Testis (tissue), 3 donors: ENCODE measurements around the gene CUL4B. TPM values are rescaled to one million over a fixed set of nuclear protein-coding genes. Genes with fewer than 3 reads are reported as not detected.
"Not testable (repeated sequence)": the region's sequence is repeated elsewhere in the genome, so short reads cannot be mapped to it uniquely, and the experiment has no call there.

Experiments used
- DNase-seq: peaks from one replicate; pipeline ENCODE4 v3.0.0-alpha.2; 2019
- H3K27ac ChIP-seq, 2 donors: fragments of 200-600 bp; sonication (generic); one replicate each; pipeline ENCODE4 v1.5.1; 2019
- H3K27me3 ChIP-seq: fragments of 200-600 bp; sonication (generic); one replicate; pipeline ENCODE4 v1.5.1; 2019
- H3K36me3 ChIP-seq: fragments of 200-600 bp; sonication (generic); one replicate; pipeline ENCODE4 v1.5.1; 2017; ENCODE audit warnings: low read depth; ENCODE audit errors: missing control alignments
- H3K4me1 ChIP-seq: fragments of 200-600 bp; sonication (generic); one replicate; pipeline ENCODE4 v1.5.1; 2019
- H3K4me3 ChIP-seq, 2 donors: fragments of 200-600 bp; sonication (generic); one replicate each; pipeline ENCODE4 v1.5.1; 2017 to 2019
- H3K9me3 ChIP-seq: fragments of 200-600 bp; sonication (generic); one replicate; pipeline ENCODE4 v1.5.1; 2017
- POLR2A ChIP-seq: fragments of 450-650 bp; IDR thresholded peaks from one replicate; pipeline ENCODE4 v1.6.1; 2017; ENCODE audit warnings: antibody characterized with exemption, mild to moderate bottlenecking, moderate library complexity
- WGBS, 2 donors: methylation state at CpG; one replicate each; pipeline ENCODE4 v1.1.5; 2018; 5-methylcytosine and 5-hydroxymethylcytosine counted together
- intact Hi-C: fragments of 100-400 bp; cut with DNase I; formaldehyde crosslinking; loops from one replicate; pipeline ENCODE4 v1.15.1; 2023; ENCODE audit warnings: low total_unique reads
- polyA plus RNA-seq: library from polyadenylated mRNA; stranded (reverse); fragments of 350-450 nt; fragmentation: Illumina TruSeq; extraction: RNeasy Lipid Tissue Mini Kit (QIAGEN cat#74804); gene quantifications from one replicate; pipeline ENCODE4 v1.2.3, GENCODE V29; 2014; ENCODE audit warnings: low read depth, low replicate concordance; ENCODE audit not compliant: insufficient read depth
- total RNA-seq, 2 donors: library from RNA; depleted of rRNA; stranded (reverse); fragments of >200 nt; gene quantifications; one replicate each; pipeline ENCODE4 v1.2.3, GENCODE V29; 2016
- TF ChIP-seq, protein P1 (sequence below), 3 experiments: fragments of 450-650 bp in 2 of 3; fragments of 200-600 bp in 1 of 3; sonication (generic) in 1 of 3; IDR thresholded peaks; one replicate each; pipeline ENCODE4 v1.5.1; 2016 to 2019; ENCODE audit warnings: antibody characterized with exemption in 3 of 3, mild to moderate bottlenecking in 2 of 3, moderate library complexity in 1 of 3

Gene CUL4B
- total and polyA plus RNA-seq, 3 donors from 2014 or later: 62.0 to 123 (median 111) TPM

DNA sequence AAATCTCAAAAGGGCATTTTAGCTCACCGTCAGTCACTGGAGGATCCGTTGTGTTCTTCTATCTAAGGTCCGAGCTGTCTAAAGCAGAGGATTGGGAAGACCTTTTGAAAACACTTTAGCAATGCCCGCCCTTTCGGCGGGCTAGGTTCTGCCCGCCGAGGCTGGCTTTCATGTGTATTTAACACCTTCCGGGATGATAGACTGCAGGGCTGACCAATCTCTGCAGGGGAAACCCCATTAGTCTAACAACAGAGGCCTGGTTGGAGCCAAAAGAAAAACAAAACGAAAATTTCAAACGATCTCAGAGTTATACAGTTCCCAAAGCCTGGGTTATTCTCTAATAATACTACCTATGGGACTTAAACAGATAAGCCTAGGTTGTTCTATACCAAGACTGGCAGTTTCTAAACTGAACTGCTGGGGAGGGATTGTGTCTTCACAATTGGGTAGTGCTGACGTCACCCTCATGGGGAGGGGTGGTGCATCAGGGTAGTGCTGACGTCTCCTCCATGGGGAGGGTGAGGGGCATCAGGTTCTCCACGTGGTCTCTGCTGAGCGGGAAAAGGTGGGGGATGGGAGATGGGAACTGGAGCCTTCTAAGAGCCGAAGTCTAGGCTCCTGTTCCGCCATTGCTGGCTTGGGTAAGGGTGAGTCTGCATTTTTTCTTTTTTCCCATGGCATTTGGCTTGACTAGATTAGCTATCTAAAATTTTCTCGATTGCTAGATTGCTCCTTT is 14.8 kb upstream of the CUL4B start:
- WGBS, 2 donors: 75 to 80% methylated on average over 14 to 18 of the region's 18 CpGs
- TF ChIP-seq POLR2A: no peak
- TF ChIP-seq, protein P1, sequence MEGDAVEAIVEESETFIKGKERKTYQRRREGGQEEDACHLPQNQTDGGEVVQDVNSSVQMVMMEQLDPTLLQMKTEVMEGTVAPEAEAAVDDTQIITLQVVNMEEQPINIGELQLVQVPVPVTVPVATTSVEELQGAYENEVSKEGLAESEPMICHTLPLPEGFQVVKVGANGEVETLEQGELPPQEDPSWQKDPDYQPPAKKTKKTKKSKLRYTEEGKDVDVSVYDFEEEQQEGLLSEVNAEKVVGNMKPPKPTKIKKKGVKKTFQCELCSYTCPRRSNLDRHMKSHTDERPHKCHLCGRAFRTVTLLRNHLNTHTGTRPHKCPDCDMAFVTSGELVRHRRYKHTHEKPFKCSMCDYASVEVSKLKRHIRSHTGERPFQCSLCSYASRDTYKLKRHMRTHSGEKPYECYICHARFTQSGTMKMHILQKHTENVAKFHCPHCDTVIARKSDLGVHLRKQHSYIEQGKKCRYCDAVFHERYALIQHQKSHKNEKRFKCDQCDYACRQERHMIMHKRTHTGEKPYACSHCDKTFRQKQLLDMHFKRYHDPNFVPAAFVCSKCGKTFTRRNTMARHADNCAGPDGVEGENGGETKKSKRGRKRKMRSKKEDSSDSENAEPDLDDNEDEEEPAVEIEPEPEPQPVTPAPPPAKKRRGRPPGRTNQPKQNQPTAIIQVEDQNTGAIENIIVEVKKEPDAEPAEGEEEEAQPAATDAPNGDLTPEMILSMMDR (IDR thresholded peaks at IDR 0.05): no peak
- H3K9me3 ChIP-seq: no peaks in the 10 kb centered on the region
- no peak overlapping the region for H3K4me3 ChIP-seq
- peak; percentile 17 for DNase-seq
- no peaks in the 10 kb centered on the region for H3K27me3 ChIP-seq
- H3K4me1 ChIP-seq: no peaks in the 10 kb centered on the region
- no peaks in the 10 kb centered on the region for H3K36me3 ChIP-seq
- no peak overlapping the region for H3K27ac ChIP-seq
- intact Hi-C loops: no loop called here

DNA sequence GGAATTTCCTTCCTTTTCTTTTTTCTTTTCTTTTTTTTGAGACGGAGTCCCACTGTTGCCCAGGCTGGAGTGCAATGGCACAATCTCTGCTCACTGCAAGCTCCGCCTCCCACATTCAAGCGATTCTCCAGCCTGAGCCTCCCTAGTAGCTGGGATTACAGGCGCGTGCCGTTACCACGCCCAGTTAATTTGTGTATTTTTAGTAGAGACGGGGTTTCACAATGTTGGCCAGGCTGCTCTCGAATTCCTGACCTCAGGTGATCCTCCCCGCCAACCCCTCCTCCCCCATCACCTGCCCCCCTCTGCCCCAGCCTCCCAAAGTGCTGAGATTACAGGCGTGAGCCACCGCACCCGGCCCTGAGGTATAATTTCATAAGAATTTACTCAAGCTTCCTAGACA is 13.0 kb upstream of the CUL4B start:
- 40 to 80% methylated on average over 10 to 13 of the region's 13 CpGs for WGBS, 2 donors
- H3K27ac ChIP-seq, intact Hi-C loops: not testable (repeated sequence)

DNA sequence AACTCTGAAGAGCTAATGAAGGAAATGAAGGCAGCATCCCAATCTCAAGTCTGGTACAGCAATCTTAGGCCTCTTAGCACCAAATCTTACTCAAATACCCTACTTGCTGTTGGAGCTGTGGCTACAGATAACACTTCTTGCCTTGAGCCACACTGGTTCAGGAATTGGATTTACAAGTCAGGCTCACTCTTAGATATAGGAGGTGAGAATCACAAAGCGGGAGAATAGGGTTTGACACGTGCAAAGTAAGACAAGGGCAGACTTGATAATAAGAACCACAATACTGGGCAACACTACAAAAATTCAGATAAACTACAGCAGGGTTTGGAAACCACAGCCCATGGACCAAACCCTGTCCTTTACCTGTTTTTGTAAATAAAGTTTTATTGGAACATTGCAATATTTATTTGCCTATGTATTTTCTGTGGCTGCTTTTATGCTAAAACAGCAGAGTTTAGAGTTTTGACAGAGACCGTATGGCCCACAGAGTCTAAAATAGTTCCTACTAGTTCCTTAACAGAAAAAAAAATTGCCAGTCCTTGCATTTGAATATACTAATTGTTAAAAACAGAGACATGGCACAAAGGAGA is 9.3 kb upstream of the CUL4B start:
- TF ChIP-seq POLR2A: no peak
- TF ChIP-seq, protein P1 (IDR thresholded peaks at IDR 0.05): no peak
- DNase-seq: no peak
- 87 to 90% methylated on average over 3 of the region's 3 CpGs for WGBS, 2 donors

More for the DNA sequence above, 13.0 kb upstream of the CUL4B start:
- H3K4me3 ChIP-seq, H3K27me3 ChIP-seq, DNase-seq, H3K4me1 ChIP-seq, H3K9me3 ChIP-seq, H3K36me3 ChIP-seq: not testable (repeated sequence)

GRCh38 chrX:120568609-120569008 is 7.8 kb upstream of the CUL4B start:
- TF ChIP-seq, protein P1 (IDR thresholded peaks at IDR 0.05): no peak
- no peak for TF ChIP-seq POLR2A
- Histone ChIP-seq H3K4me1 (no peaks in the 10 kb centered on the region), H3K4me3 (no peak overlapping the region), H3K27me3 (no peaks in the 10 kb centered on the region), H3K36me3 (no peaks in the 10 kb centered on the region), H3K9me3 (no peaks in the 10 kb centered on the region), H3K27ac (no peak overlapping the region)
- intact Hi-C loops: no loop called here
- WGBS, 2 donors: 83 to 85% methylated on average over 3 of the region's 3 CpGs
- DNase-seq: no peak

More for the DNA sequence above, 9.3 kb upstream of the CUL4B start:
- Histone ChIP-seq H3K27ac (no peak overlapping the region), H3K4me1 (no peaks in the 10 kb centered on the region), H3K27me3 (no peaks in the 10 kb centered on the region), H3K4me3 (no peak overlapping the region), H3K9me3 (no peaks in the 10 kb centered on the region), H3K36me3 (no peaks in the 10 kb centered on the region)
- intact Hi-C loops: no loop called here

- Histone ChIP-seq H3K4me3 (no peak overlapping the region), H3K27me3 (no peaks in the 10 kb centered on the region), H3K36me3 (no peaks in the 10 kb centered on the region), H3K9me3 (no peaks in the 10 kb centered on the region), H3K27ac (no peak overlapping the region), H3K4me1 (no peaks in the 10 kb centered on the region)
- DNase-seq: no peak
- TF ChIP-seq POLR2A: no peak
- TF ChIP-seq, protein P1 (IDR thresholded peaks at IDR 0.05): no peak
- intact Hi-C loops: no loop called here
These were observed 7.3 kb upstream of the CUL4B start for GRCh38 chrX:120568035-120568434.
